Omental fat pad (tissue), 4 donors: ENCODE measurements around the gene DERL3. TPM values are rescaled to one million over a fixed set of nuclear protein-coding genes. Genes with fewer than 3 reads are reported as not detected.
A peak's percentile ranks its signal among the peaks of the same experiment; 100 is the strongest.

Experiments used
- ATAC-seq: fragments of 150-250 bp; one replicate; pipeline ENCODE4 v1.9.1; 2016; ENCODE audit warnings: mild to moderate bottlenecking, moderate library complexity; ENCODE audit not compliant: low FRiP score
- DNase-seq: peaks from one replicate; pipeline ENCODE4 v3.0.0-alpha.2; 2019; ENCODE audit warnings: low spot score
- CTCF ChIP-seq, 3 donors: fragments of 450-650 bp; IDR thresholded peaks; one replicate each; pipeline ENCODE4 v1.5.1; 2016 to 2017; ENCODE audit warnings: antibody characterized with exemption in 3 of 3, mild to moderate bottlenecking in 3 of 3, moderate library complexity in 2 of 3
- total RNA-seq, 4 donors: library from RNA; depleted of rRNA; stranded (reverse); fragments of >200 nt; gene quantifications; one replicate each; pipeline ENCODE4 v1.1.0, GENCODE V29; 2016

Gene DERL3
- total RNA-seq, result 1 to 10 TPM in 2 of 4 donors, under 1 TPM in 2; 0.47 to 3.1 (median 1.5) TPM

GRCh38 chr22:23838681-23839468 lies at the start of gene DERL3:
DERL3 (minus strand) TSS chr22:23839006; CDS start chr22:23838987, 19 bp downstream.
- no peak for TF ChIP-seq CTCF (IDR thresholded peaks at IDR 0.05)
- DNase-seq (peak; percentile 99), ATAC-seq (peak; percentile 93)

GRCh38 chr22:23884140-23884539 lies 45.3 kb upstream of the DERL3 start:
- ATAC-seq, result no peak
- no peak for TF ChIP-seq CTCF (IDR thresholded peaks at IDR 0.05)

GRCh38 chr22:23883658-23884057 lies 44.9 kb upstream of the DERL3 start:
- DNase-seq (no peak), ATAC-seq (no peak)
- no peak for TF ChIP-seq CTCF (IDR thresholded peaks at IDR 0.05)

More at GRCh38 chr22:23884140-23884539, 45.3 kb upstream of the DERL3 start:
- no peak for DNase-seq

- ATAC-seq (no peak), DNase-seq (no peak)
- TF ChIP-seq CTCF (IDR thresholded peaks at IDR 0.05), result no peak
Observed at GRCh38 chr22:23882370-23882769, 43.6 kb upstream of the DERL3 start.

GRCh38 chr22:23878219-23878618 lies 39.4 kb upstream of the DERL3 start:
- DNase-seq, result no peak
- ATAC-seq, result no peak
- TF ChIP-seq CTCF (IDR thresholded peaks at IDR 0.05), result no peak

- no peak for TF ChIP-seq CTCF (IDR thresholded peaks at IDR 0.05)
- ATAC-seq (no peak), DNase-seq (no peak)
Observed at GRCh38 chr22:23877566-23877965, 38.8 kb upstream of the DERL3 start.

GRCh38 chr22:23875801-23876200 lies 37.0 kb upstream of the DERL3 start:
- no peak for ATAC-seq
- TF ChIP-seq CTCF (IDR thresholded peaks at IDR 0.05), result no peak
- no peak for DNase-seq
